ENCODE results near the gene CAMSAP1.

DNA sequence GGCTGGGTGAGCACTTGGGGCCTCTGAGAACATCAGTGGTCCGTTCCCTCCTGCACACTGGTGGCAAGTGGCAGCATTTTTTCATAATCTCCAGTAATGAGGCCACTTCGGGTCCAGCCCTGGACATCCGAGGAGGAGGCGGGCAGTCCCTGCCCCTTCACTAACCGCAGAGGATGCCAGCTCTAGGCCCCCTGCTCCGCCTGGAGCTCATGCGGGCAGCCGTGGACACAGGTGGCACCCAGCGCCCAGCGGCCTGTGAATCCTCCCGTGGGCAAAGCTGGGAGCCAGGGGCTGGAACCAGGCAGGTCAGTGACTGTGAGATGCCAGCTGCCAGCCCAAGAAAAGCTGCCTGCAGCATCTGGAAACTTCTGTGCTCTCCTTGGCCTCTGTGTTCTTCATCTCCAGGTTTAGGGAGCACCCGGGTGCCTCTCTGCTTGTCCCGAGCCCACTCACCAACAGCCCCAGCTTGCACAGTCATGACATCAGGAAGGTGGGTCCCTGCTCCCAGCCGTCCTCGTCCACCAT lies 112.9 kb downstream of the CAMSAP1 start:
- TF ChIP-seq, protein P1, sequence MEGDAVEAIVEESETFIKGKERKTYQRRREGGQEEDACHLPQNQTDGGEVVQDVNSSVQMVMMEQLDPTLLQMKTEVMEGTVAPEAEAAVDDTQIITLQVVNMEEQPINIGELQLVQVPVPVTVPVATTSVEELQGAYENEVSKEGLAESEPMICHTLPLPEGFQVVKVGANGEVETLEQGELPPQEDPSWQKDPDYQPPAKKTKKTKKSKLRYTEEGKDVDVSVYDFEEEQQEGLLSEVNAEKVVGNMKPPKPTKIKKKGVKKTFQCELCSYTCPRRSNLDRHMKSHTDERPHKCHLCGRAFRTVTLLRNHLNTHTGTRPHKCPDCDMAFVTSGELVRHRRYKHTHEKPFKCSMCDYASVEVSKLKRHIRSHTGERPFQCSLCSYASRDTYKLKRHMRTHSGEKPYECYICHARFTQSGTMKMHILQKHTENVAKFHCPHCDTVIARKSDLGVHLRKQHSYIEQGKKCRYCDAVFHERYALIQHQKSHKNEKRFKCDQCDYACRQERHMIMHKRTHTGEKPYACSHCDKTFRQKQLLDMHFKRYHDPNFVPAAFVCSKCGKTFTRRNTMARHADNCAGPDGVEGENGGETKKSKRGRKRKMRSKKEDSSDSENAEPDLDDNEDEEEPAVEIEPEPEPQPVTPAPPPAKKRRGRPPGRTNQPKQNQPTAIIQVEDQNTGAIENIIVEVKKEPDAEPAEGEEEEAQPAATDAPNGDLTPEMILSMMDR (IDR thresholded peaks at IDR 0.05; ENCODE audit: low read depth, low read length): no peak
- TF ChIP-seq EZH2phosphoT487 (IDR thresholded peaks at IDR 0.05; ENCODE audit: low read depth): no peak

Measured in OCI-LY3 (cell line).